Hepatocyte (in vitro differentiated cells): ENCODE measurements around the gene MEGF10.

Experiments used
- EZH2 ChIP-seq: fragments of 200-600 bp; sonication (generic); IDR thresholded peaks from 2 replicates; pipeline ENCODE4 v1.6.1; 2016; ENCODE audit warnings: antibody characterized with exemption, mild to moderate bottlenecking, borderline replicate concordance
- TF ChIP-seq, protein P1 (sequence below): fragments of 200-600 bp; sonication (generic); IDR thresholded peaks from 2 replicates; pipeline ENCODE4 v1.5.1; 2016; ENCODE audit warnings: antibody characterized with exemption, mild to moderate bottlenecking; ENCODE audit not compliant: poor library complexity

DNA sequence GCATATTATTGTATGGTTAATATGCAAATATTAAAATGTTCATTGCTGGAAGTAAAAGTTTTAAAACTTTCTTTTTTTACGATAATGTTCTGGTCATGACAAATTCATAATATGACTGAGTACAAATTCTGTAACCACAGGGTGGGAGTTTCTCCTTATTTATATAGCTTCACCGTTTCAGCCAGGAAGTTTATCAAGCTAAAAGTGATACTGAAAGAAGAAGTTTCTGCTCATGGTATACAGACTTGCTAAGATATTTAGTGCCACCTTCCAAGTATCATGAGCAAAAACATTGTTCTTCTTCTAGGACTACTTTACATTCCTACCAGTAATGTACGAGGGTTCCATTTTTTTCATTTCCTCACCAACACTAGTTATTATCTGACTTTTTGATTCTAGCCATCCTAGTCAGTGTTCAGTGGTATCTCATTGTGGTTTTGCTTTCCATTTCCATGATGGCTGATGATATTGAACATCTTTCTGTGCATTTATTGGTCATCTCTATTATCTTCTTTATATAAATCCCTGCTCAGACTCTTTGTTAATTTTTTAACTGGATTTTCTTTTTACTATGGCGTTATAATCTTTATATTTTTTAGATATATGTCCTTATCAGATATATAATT lies 132.7 kb downstream of the MEGF10 start:
- TF ChIP-seq, protein P1, sequence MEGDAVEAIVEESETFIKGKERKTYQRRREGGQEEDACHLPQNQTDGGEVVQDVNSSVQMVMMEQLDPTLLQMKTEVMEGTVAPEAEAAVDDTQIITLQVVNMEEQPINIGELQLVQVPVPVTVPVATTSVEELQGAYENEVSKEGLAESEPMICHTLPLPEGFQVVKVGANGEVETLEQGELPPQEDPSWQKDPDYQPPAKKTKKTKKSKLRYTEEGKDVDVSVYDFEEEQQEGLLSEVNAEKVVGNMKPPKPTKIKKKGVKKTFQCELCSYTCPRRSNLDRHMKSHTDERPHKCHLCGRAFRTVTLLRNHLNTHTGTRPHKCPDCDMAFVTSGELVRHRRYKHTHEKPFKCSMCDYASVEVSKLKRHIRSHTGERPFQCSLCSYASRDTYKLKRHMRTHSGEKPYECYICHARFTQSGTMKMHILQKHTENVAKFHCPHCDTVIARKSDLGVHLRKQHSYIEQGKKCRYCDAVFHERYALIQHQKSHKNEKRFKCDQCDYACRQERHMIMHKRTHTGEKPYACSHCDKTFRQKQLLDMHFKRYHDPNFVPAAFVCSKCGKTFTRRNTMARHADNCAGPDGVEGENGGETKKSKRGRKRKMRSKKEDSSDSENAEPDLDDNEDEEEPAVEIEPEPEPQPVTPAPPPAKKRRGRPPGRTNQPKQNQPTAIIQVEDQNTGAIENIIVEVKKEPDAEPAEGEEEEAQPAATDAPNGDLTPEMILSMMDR: no peak
- no peak for TF ChIP-seq EZH2
